Inflammatory macrophage (primary cell): Measurements from ENCODE around the gene DST.
"Not testable (repeated sequence)": the region's sequence is repeated elsewhere in the genome, so short reads cannot be mapped to it uniquely, and the experiment has no call there.

ENCODE experiments used
- DNase-seq, 2 donors: peaks; one replicate each; pipeline ENCODE4 v3.0.0-alpha.2; 2020 to 2022

The DST gene

DNA sequence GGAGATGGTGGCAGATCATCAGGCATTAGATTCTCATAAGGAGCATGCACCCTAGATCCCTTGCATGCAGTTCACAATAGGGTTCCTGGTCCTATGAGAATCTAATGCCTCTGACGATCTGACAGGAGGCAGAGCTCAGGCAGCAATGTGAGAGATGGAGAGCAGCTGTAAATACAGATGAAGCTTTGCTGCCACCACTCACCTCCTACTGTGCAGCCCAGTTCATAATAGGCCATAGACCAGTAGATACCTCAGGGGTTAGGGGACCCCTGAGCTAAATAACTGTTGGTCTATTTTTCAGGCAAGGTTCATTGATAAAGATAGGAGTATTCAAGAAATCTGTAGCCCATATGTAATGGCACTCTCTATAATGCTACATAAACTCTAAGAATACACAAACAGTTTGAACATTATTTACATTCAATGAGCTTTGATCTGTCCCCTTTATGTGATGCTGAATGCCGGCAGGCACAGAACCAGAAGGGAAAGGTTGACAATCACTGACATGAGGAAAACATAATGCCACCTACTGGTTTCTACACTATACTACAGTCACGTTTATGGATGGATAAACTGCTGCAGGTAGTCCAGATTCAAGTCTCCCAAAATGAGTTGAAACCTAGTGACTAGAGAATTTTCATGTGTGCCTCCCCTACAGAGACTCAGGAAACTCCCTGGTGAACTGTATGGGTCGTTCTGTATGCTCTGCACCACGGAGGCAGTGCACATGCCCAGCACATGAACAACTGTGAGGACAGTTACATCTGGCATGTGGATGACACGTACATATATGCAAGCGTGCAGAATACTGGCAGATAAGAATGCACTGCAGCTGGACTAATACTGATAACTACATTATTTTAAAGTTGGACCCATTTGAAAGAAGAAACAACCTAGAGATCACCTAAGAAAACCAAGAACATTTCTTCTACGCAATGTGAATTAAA is 72.0 kb downstream of the DST start:
- DNase-seq = peak; percentile 12 to 15

DNA sequence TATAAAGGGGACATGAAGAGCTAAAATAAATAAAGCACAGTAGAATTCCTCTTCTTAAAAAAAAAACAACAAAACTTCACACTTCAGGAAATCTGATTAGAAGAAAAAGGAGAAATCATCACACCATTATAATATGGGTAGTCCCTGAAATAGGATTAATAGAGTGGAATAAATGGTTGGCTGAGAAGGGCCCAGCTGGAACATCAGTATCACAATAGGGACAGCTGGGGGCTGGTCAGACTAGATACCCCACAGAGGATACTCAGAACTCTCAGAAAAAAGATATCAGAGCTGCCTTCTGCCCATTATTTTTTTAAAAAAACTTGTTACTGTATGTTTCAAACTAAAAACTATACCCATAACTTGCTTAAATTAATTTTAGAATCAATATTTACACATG is 75.2 kb downstream of the DST start:
- no peak for DNase-seq

GRCh38 chr6:56562730-56563129 is 80.0 kb downstream of the DST start:
- not testable (repeated sequence) for DNase-seq

DNA sequence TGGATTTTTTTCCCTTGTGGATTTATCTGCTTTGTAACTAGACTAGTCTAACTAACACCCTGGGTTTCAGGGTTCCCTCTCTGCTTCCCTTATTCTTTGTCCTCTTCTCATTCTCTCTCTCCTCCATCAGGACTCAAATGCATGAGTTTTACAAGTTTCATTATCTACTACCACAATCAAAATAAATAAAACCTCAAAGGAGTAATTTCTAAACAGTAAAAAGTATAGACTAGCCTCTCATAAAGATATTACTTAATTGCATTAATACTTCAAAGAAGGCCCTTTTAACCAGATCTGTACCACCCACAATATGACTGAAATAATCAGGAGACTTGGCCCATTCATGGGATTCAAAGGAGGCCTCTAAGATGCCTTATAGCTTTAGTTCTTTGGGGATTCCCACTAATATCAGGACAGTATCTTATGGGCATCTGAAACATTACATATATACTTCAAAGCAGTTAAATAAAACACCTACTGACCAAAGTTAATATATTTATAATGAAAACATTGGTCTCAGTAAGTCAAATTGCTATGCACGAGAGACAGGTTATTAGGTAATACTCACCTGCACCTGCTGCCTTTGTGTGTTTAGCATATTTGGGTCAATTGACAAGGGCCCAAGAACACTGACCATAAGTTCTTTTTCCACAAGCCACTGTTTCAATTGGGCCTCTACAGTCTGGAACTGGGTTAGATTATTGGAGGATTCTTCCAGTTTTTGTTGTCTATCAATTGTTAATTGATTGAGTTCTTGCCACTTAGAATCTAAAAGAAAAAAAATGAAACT is 85.7 kb downstream of the DST start:
- DNase-seq = no peak

DNA sequence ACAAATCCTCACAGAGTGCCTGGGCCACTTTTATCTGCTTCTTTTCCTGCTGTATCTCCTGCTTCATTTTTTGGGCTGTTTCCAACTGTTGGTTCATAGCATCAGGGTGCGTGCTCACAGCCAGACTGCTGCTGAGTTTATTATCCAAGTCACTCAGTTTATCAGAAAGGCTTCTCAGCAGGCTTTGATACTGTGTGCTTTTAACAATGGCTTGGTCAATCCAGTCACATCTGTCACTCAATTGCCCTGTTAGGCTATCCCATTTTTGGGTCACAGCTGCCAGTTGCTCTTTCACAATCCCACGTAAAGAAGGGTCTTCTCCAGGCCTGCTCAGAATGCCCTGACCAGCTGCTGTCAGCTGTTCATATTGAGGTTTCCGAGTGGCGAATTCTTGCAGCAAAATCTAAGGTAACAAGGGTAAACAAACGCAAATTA is 87.2 kb downstream of the DST start:
- DNase-seq = no peak

DNA sequence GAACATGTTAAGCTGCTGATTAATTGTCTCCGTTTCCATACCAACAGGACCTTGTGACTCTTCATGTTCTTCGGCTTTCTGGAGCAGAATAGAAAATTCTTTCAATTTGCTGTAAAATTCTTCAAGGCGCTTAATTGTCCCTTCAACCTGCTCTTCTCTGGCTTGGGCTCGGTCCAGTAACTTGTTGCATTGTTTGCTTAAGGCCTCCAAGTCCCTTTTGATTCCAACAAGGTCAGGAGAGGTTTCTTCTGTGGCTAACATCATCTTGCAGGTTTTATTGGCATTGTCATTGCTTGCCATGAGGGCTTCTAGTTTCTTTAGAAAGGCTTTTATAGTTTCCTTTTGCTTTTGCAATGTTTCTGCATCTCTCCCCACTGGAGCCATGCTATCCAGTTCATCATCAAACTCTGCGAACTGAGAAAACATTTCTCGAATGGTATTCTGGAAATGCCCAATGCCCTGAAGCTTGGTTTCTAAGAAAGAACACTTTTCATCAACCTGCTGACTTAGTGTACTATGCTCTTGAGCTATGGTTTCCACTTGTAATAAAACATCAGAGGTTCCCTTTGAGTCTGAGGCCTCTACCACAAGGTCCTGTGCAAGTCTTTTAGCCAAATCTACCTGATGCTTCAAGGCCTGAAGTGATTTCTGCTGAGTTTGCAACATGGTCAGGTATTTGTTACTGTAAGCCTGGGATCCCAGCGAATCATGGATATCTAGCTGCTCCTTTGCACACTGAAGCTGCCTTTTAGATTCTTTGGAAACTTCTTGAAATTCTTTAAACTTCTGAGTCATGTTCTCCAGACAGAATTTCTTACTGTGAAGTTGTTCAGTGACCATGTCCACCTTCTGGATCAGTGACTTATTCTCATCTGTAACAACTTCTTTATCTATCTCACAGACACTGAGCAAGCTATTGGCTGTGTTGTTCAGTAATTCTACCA is 90.2 kb downstream of the DST start:
- no peak for DNase-seq

DNA sequence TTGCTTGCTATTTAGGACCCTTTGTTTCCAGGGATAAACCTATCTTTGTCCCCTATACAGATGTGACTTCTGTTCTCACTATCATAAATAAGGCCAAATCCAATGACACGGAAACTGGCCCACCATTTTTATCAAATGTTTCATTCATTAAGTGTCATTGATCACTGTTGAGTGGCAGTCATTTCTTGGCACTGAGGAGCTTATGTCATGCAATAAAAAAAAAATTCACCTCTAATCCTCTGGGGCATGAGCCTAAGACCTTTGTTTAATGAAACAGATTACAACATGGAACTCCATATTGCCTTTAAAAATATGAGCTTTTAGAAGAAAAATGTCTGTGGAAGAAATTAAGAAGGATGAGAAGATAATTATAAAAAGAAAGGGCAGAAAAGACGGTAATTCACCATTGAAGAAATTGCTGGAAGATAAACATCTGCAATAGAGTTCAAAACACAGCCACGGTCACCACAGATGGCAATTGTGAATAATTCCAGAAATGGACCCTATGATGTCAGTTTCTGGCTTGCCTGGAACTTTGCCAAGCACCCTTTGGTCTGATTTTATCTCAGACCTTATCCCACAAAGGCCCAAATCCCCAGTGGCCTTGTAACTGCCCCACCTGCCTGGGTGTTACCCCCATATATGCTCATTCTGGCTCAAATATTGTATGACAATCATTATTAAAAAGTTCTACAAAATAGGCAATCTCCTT is 91.1 kb downstream of the DST start:
- no peak for DNase-seq

DNA sequence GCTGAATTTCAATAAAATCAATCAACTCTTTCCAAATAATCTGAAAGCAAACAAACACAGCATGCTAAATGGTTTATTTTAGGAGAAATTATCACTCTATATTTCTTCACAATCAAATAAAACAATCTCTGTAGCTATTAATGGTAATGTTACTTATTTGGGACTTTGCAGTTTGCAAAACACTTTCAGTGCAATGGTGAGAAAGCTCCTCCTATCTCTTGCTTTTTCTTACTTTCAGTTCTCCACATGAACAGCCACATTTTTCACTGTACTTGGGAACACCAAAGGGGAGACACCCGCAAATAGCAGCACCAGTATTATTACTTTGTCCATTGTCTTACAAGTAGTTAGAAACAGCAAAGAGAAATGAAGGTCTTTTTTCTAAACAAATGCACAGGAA is 92.4 kb downstream of the DST start:
- no peak for DNase-seq

GRCh38 chr6:56549014-56549413 is 93.7 kb downstream of the DST start:
- DNase-seq = peak in 1 of 2 donors; percentile 5

DNA sequence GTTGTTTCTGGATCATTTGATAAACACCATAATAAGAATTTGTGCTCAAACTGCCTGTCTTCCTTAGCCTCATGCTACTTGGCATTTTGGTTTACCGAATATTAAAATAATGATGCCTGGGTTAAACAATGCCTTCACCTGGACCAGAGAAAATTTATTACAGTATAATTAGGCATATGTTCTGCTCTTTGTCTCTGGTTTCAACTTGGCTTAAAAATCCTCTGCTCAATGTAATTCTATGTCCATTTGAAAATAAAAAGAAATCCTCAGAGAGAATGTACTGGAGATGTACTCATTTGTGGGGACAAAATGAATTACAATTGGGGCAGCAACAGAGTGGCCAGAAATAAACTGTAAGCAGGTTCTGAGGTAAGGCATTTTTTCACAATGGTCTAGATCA is 95.0 kb downstream of the DST start:
- no peak for DNase-seq

- DNase-seq = peak; percentile 92
Observed at GRCh38 chr6:56542364-56543331, 100.0 kb downstream of the DST start.

DNA sequence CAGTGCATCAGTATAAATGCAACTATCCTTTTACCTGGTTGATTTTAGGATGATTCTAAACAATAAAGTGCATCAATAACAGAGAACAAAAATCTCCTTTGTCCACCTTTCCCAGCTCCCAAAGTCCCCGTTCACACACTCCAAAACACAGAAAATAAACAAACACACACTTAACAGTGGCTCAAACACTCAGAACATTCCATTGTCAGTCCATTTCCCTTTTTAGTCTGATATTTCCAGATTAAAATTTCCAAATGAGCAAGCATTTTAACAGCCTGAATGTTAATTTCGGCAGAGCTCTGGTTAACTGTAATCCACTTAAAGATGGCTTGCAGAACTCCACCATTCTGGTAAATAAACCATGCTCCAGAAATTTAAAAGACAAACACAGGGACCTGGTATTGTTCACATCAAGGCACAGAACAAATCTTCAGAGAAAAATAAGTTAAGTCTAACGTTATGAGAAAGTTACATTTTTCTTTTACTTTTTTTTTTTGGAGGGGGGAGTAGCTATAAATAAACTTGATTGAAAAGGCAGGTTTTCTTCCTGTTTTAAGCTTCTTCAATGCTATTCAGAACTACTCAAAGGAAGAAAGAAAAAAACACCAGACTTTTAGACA is 100.8 kb downstream of the DST start:
- no peak for DNase-seq

- DNase-seq = peak; percentile 5 to 6
Observed at GRCh38 chr6:56541030-56541600, 101.6 kb downstream of the DST start.

DNA sequence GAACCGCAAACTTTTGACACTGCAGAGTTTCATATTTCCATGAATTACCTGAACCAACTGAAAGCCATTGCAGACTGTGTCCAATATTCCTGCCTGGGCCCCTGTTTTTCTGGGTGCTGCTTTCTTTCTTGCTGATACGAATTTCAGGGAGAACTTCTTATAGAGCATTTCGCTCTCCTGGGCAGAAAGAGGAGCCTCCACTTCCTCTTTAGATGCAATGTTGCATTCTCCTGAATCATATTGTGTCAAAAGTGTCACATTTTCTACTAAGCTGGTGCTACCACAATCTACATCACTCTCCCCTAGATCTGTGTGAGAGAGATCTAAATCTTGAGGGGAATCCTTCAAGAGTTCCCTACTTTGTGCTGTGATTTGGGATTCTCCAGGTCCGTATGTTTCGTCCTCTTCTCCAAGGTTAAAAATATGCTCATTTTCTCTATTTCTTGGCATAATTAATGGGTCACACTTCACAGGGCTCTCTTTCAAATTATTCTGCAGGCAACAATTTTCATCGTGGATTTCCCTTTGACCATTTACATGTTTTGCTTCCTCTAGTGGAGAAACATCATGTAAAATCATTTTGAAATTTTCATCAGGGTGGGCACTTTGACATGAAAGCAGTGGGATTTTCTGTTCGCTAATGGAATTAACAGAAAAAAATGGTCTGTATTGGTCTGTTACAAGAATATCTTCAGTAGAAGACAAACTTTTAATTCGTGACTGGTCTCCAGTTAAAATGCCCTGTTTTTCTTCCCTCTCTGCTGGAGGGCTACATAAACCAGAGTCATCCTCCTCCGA is 102.3 kb downstream of the DST start:
- peak; percentile 62 to 66 for DNase-seq

DNA sequence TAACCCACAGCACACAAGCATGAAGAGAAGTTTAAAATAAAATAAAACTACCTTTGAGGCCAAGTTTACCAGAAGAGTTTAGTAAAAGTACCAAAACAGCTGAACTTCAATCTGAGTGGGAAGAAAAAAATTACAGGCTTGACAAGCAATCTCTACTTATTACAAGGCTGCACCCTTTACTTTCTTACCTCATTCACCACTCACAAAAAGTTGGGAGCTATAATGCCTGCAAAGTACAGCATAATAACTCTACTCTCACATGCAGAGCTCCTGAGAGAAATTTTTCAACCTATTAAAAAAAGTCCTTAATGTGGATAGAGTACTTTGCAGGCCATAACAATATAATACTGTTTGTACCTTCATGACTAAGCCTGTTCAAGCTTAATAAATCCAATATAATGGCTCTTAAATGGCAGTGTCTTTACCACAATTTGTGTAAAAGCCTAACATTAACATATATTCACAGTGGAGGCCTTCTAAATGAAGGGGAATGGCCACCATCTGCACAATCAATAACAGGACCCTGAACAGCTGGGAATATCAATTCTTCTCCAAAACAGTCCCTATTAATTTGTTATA is 103.1 kb downstream of the DST start:
- no peak for DNase-seq

DNA sequence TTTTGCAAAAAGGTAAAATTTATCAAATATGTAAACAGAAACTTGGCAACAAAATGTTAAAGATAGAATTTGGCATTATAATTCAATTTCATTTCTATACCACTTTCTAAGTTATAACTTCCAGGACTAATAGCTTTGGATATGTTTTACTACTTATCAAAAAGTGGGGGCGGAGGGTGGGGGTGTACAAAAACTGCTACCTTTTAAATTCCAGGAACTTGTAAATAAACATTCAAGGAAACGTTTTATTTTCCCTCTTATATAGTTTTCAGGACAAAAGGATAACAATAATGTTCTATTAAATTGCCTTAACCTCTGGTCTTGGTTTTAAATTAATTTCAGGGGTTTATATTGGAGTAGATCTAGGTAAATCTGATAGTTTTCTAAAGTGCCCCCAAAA is 103.8 kb downstream of the DST start:
- DNase-seq = no peak

GRCh38 chr6:56537223-56537770 is 105.4 kb downstream of the DST start:
- DNase-seq = no peak

DNA sequence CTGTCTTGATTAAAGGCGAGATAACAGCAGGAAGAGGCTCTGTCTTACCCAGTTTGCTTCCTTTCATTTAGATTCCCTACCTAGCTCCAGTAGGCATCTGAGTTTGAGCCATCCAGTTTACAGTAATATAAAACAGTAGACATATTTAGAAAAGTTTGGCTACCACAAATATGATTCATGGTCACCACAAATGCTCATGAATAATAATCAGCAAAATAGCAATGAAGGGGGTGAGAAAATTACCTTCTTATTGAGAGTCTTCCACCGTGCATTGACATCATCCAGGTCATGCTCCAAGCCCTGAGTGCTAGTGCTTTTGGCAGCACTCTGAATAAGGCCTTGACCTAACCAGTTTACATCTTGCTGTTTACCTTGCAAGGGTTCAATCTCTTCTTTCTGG is 106.2 kb downstream of the DST start:
- DNase-seq = no peak
